HG02798 (cell line): ENCODE results near the gene LST1.
"Not testable (repeated sequence)": the region's sequence is repeated elsewhere in the genome, so short reads cannot be mapped to it uniquely, and the experiment has no call there.

Experiments
- ATAC-seq: cut with Tn5 transposase; IDR thresholded peaks from one replicate; pipeline ENCODE4 v1.9.1; 2021; ENCODE audit warnings: mild to moderate bottlenecking; ENCODE audit not compliant: unreplicated experiment, poor library complexity

LST1 gene

GRCh38 chr6:31579546-31580437 lies 6.3 kb upstream of the LST1 start:
- no peak for ATAC-seq

DNA sequence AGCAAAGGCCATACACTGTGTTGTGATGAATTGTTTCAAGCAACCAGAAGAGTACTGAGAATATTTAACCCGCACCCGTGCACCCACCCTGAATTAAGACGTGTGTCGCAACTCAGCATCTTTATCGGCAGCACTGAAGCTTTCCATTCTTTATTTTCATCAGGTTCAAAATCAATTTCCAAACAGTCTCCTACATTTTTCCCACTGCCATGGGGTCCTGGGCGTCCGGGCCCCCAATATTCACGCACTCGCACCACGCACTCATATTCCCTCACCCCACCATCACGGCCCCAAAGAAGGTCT lies 5.7 kb upstream of the LST1 start:
- no peak for ATAC-seq

- ATAC-seq: peak; percentile 68
Measured at GRCh38 chr6:31580807-31581433, 5.2 kb upstream of the LST1 start.

DNA sequence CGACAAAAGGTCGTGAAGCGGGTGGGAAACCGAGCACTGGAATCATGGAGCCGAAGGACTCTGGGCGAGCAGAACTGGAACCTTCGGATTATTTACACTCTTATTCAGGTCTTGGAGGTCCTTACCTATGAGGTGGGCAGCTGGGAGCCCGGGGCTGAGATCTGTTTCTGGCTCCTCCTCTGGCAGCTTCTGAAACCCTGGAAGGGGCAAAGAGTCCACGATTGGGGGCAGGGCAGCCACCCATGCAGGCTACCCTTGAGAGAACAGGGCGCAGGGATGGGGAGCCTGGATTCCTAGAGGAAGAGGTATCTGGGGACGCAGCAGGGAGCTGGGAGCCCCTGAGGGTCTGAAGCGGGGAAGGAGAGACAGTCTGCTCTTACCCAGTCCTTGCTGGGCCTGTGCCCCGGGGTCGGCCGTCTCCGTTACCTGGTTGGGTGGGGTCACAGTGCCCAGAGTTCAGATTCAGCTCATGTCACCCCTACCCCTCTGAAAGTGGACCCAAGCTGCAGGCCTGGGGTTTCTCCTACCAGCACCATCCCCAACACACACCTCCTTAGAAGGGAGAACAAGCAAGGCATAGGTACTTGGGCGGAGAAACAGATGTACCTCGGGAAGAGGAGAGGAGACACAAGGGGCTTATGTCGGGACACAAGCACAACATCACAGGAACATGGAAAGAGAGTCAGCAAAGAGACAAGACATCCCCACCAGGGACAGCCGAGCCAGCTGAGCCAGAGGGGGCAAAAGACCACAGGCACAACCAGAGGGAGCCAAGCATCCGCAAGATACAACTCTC lies 4.4 kb upstream of the LST1 start:
- no peak for ATAC-seq

GRCh38 chr6:31582230-31582643 lies 3.8 kb upstream of the LST1 start, which contains the start of gene LTB:
Gene LTB, minus strand, starts transcription at chr6:31582424. Its CDS starts 7 bp downstream, at chr6:31582417.
- no peak for ATAC-seq

GRCh38 chr6:31585491-31585890 lies 586 bp upstream of the LST1 start:
- no peak for ATAC-seq

GRCh38 chr6:31586599-31587281 lies 663 bp downstream of the LST1 start:
- ATAC-seq: no peak

GRCh38 chr6:31587791-31588777 lies 2.0 kb downstream of the LST1 start:
- ATAC-seq: no peak

- ATAC-seq: no peak
Measured at GRCh38 chr6:31588871-31589650, 3.0 kb downstream of the LST1 start.

- ATAC-seq: not testable (repeated sequence)
Measured at GRCh38 chr6:31590691-31591090, 4.6 kb downstream of the LST1 start.

DNA sequence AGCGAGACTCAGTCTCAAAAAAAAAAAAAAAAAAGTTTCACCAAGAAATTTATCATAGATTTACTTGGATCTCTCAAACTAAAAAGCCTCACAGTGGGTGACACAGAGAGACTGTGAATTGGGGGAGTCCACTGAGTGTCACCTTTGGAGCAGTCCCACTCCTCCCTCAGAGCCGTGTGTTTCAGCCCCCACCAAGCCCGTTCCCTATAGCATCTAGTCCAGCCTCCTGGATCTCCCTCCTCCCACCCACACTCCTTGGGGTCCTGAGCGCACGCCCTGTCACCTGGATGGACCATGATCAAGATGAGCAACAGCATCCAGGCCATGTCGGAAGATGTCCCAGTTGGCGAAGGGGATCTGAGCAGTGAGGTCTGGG lies 6.3 kb downstream of the LST1 start:
- ATAC-seq: peak; percentile 18

DNA sequence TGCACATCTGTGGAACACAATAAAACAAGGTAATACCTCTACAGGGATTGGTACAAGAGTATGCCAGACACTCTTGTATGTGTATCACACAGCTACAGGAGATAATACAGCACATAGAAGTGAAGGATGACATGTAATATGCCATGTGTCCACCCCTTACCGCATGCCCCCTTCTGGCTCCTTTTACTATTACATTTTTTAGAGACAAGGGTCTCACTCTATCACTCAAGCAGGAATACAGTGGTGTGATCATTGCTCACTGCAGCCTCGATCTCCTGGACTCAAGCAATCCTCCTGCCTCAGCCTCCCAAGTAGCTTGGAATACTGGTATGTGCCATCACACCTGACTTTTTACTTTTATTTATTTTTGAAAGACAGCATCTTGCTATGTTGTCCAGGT lies 10.9 kb downstream of the LST1 start:
- peak; percentile 38 for ATAC-seq

- ATAC-seq: no peak
Measured at GRCh38 chr6:31607317-31607716, 21.2 kb downstream of the LST1 start.

DNA sequence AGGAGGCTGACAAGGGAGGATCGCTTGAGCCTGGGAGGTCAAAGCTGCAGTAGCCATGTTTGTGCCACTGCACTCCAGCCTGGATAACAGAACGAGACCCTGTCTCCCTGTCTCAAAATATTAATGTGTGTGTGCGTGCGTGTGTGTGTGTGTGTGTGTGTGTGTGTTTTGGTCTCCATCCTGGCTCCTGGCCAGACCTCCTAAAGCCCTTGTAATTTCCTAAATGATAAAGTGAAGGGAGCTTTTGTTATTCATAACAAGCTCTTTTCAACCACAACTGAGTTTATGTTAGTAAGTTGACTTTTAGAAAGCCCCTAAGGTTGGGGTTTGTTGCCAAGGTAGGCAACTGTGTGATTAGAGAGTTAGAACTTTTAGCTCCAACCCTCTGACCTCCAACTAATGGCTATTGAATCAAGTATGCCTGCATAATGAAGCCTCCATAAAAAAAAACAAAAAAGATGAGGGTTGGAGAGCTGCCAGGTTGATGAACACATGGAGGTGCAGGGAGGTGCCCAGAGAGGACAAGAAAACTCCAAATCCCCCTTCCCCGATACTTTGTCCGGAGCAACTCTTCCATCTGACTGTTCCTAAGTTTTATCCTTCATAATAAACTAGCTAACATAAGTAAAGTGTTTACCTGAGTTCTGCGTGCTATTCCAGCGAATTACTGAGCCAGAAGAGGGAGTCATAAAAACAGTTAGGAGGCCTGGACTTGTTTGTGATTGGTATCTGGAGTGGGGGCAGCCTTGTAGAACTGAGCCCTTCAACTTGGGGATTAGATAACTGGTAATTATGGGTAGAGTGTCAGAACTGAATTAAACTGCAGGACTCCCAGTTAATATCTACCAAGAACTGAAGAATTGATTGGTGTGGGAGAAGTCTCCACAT lies 23.7 kb downstream of the LST1 start:
- ATAC-seq: no peak

DNA sequence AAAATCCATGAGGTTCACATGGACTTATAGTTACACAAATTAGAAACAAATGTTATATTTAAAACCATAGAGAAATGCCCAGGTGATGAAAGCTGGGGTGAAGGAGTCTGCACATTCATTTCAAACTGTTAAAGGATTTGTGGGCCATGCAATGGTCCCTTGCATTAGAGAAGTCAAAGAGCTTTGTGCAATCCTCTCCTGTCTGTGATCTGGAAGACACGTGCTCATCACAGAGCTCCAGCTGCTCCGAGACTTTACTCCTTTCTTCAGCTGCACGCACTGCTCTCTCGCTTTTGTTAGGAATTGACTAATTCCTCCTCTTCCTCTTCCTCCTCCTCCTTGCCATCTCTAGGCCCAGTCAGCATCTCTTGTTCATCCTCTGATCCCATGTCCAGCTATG lies 24.9 kb downstream of the LST1 start:
- no peak for ATAC-seq

- ATAC-seq: peak; percentile 62
Measured at GRCh38 chr6:31614075-31614619, 28.1 kb downstream of the LST1 start.
